OCI-LY1 (cell line): ENCODE data around the gene VCAN.

Source experiments
- EZH2 ChIP-seq: fragments of 200-600 bp; sonication (generic), shearing (Covaris generic); IDR thresholded peaks from 2 replicates; pipeline ENCODE4 v1.8.0; 2017; ENCODE audit warnings: borderline replicate concordance, mixed run types, mild to moderate bottlenecking, antibody characterized with exemption, low read length, moderate library complexity, mixed read lengths
- TF ChIP-seq, protein P1 (sequence below): fragments of 200-600 bp; sonication (generic), shearing (Covaris generic); IDR thresholded peaks from 2 replicates; pipeline ENCODE4 v1.5.1; 2017; ENCODE audit warnings: mild to moderate bottlenecking, antibody characterized with exemption, low read length, moderate library complexity, mixed read lengths

DNA sequence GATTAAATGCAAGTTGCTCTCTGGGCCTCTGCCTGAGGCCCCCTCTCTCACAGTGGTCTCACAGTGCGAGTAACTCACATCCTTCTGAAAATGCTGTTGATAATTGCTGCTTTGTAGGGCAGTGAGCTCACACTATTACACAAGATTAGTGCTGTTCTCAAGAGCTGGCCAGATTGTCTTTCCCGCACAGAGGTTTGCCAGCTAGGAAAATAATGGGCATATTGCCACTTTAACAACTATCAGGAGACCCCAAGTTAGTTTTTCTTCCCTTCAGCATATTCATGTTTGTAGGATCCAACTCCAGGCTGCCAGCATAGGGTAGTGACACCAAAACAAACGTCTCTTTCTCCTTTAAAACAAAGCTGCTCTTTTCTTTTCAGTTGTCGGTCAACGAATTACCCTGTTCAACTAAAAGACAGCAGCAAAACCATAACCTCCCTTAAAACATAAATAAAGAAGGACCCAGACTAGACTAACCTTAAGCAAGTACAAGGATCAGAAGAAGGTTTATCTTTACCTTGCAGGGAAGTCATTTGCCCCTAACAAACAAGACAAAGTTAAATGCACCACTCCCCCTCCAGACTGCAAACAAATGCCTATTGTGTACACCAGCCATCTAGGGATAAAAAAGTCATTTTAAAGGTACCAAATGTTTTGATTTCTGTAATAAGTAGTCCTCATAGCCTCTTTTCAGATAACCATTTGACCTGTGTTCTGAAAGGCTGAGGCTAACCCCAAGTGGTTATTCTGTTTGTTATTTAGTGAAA lies 91.4 kb downstream of the VCAN start:
- TF ChIP-seq EZH2: no peak
- TF ChIP-seq, protein P1, sequence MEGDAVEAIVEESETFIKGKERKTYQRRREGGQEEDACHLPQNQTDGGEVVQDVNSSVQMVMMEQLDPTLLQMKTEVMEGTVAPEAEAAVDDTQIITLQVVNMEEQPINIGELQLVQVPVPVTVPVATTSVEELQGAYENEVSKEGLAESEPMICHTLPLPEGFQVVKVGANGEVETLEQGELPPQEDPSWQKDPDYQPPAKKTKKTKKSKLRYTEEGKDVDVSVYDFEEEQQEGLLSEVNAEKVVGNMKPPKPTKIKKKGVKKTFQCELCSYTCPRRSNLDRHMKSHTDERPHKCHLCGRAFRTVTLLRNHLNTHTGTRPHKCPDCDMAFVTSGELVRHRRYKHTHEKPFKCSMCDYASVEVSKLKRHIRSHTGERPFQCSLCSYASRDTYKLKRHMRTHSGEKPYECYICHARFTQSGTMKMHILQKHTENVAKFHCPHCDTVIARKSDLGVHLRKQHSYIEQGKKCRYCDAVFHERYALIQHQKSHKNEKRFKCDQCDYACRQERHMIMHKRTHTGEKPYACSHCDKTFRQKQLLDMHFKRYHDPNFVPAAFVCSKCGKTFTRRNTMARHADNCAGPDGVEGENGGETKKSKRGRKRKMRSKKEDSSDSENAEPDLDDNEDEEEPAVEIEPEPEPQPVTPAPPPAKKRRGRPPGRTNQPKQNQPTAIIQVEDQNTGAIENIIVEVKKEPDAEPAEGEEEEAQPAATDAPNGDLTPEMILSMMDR: no peak
